Fibroblast of skin of right quadriceps (primary cell): Measurements from ENCODE around the gene RIPOR3.
"Not testable (repeated sequence)": the region's sequence is repeated elsewhere in the genome, so short reads cannot be mapped to it uniquely, and the experiment has no call there.

Experiments used
- DNase-seq: peaks from one replicate; pipeline ENCODE4 v3.0.0-alpha.2; 2013

RIPOR3 gene

DNA sequence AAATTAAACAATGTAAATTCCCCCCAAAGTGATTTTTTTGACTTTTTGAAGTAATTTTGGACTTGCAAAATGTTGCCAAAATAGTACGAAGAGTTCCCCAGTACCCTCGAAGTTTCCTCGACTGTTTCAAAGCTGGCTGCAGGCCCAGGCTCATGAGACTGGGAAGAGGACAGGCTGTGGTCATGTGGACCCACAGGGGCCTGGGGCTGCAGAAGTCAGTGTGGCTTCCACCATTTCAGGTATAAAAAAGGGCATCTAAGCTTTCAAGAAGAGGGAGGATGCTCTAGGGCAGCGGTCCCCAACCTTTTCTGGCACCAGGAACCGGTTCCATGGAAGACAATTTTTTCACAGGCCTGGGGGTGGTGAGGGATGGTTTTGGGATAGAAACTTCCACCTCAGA, 106.1 kb downstream of the RIPOR3 start:
- no peak for DNase-seq

DNA sequence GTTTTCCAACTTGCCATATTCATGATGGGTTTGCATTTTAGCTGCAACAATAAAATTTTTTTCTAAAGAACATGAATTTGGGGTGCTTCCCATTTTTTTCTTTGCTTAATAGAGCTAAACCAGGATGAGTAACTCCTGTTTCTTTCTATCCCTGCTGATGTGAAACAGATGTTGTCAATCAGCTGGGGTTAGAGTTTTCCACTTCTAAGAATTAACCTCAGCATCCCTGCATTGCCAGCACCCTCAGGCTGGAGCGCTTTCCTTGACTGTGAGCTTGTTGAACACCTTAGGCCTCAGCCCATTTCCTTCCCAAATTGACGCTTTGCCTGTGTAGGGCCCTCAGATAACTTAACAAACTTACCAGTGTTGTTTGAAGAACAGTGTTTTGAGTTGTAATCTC, 106.7 kb downstream of the RIPOR3 start:
- no peak for DNase-seq

DNA sequence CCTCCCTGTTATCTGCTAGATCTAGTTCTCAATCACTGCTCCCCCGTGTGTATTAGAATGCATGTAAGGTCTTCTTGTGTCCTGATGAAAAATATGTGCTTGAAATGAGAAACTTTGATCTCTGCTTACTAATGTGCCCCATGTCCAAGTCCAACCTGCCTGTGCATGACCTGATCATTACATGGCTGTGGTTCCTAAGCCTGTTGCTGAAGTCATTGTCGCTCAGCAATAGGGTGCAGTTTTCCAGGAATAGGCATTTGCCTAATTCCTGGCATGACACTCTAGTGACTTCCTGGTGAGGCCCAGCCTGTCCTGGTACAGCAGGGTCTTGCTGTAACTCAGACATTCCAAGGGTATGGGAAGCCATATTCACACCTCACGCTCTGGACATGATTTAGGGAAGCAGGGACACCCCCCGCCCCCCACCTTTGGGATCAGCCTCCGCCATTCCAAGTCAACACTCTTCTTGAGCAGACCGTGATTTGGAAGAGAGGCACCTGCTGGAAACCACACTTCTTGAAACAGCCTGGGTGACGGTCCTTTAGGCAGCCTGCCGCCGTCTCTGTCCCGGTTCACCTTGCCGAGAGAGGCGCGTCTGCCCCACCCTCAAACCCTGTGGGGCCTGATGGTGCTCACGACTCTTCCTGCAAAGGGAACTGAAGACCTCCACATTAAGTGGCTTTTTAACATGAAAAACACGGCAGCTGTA, 107.7 kb downstream of the RIPOR3 start:
- DNase-seq: no peak

DNA sequence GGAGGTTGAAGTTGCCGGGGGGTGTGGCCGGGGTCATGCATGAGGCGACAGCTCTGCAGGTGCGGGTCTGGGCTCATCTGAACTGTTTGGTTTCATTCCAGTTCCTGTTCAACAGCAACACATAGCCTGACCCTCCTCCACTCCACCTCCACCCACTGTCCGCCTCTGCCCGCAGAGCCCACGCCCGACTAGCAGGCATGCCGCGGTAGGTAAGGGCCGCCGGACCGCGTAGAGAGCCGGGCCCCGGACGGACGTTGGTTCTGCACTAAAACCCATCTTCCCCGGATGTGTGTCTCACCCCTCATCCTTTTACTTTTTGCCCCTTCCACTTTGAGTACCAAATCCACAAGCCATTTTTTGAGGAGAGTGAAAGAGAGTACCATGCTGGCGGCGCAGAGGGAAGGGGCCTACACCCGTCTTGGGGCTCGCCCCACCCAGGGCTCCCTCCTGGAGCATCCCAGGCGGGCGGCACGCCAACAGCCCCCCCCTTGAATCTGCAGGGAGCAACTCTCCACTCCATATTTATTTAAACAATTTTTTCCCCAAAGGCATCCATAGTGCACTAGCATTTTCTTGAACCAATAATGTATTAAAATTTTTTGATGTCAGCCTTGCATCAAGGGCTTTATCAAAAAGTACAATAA, 108.6 kb downstream of the RIPOR3 start:
- no peak for DNase-seq

DNA sequence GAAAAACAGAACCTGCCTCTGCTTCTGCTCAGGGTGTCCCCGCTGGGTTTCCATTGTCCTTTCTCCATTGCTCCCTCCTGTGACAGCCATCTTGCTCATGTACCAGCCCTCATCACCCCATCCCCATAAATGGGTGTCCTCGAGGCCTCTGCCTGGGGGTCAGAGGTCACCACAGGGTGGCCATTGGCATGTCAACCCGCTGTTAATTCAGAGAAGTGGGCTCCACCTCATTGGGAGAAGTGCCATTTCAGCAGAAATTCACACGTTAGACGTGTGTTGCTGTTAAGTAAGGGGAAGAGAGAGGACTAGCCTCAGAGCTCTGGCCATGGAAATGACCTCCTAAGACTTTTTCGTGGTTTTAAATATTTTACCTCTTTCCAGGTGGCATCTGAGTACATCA, 109.2 kb downstream of the RIPOR3 start:
- DNase-seq: no peak

DNA sequence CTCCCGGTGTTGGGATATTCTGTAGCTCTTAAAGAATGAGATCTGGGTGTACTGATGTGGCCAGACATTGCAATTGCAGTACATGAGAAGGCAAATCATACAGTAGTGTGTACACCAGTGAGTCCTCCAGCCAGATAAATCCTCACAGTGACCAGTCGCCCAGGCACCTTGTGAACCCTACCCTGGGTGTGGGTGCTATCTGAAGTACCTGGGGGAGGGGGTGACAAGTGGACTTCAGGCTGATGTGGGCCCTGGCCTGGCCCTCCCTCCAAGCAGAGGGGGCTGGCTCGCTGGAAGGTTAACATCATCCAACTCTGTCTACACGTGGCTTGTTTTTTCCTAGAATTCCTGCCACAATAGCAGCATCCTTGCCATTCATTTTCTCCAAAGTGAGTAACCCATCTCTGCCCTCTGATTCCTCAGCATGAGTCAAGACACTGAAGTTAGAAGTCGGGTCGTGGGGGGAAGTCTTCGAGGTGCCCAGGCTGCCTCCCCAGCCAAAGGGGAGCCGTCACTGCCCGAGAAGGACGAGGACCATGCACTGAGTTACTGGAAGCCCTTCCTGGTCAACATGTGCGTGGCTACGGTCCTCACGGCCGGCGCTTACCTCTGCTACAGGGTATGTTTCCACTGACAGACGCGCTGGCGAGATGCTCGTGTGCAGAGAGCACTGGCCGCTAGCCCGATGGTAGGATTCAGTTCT, 110.3 kb downstream of the RIPOR3 start:
- no peak for DNase-seq

DNA sequence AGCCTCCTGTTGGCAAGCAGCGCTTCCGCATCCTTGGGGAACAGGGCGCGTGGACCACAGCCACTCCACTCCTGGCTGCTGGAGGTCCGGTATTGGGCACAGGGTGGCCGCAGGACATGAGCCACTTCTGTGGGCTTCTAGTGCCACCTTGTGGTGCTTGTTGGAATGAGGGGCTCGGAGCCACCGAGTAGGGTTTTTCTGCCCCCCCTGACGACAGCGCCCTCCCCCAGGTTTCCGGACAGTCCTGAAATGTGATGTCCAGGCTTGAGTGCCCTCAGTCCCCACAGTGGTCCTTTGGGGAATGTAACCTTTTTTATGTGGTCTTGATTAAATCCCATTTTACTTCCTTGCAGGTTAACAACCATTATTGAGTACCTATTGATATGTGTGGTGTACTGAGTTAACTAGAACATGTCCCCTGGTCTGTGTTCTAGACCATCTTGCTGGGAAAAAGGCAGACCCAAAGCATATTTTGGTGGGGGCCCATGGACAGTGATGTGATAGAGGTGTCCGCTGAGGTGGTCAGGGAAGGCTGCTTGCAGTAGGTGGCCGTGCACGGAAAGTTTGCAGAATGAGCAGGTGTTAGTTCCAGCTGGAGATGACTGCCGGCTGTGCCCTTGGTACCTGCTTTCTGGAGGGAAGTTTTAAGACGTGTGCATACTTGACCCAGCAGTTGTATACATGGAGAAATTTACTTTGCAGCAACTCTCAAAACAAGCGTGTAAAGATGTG, 111.2 kb downstream of the RIPOR3 start:
- DNase-seq: peak; percentile 42

DNA sequence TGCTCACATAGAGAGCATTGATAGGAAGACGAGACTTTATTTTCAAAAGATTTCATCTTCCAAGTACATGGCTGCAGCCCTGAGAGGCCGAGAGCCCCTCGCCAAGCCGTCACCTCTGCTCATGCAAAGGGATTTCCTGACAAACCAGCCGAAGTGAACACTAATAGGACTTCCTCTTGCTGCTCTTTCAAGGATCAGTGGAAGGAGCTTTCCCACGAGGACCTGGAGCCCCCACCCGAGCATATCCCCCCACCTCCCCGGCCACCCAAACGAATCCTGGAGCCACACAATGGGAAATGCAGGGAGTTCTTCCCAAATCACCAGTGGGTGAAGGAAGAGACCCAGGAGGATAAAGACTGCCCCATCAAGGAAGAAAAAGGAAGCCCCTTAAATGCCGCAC, 111.8 kb downstream of the RIPOR3 start:
- no peak for DNase-seq

DNA sequence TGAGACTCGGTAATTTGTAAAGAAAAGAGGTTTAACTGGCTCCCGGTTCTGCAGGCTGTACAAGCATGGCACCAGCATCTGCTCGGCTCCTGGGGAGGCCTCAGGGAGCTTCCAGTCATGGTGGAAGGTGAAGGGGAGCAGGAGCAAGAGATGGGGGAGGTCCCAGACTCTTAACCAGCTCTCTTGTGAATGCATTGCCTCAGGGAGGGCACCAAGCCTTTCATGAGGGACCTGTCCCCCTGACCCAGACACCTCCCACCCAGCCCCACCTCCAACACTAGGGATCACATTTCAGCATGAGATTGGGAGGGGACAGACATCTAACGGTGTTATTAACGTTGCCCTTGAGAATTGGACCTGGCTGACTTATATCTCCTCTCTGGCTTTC, 112.6 kb downstream of the RIPOR3 start:
- DNase-seq: no peak

DNA sequence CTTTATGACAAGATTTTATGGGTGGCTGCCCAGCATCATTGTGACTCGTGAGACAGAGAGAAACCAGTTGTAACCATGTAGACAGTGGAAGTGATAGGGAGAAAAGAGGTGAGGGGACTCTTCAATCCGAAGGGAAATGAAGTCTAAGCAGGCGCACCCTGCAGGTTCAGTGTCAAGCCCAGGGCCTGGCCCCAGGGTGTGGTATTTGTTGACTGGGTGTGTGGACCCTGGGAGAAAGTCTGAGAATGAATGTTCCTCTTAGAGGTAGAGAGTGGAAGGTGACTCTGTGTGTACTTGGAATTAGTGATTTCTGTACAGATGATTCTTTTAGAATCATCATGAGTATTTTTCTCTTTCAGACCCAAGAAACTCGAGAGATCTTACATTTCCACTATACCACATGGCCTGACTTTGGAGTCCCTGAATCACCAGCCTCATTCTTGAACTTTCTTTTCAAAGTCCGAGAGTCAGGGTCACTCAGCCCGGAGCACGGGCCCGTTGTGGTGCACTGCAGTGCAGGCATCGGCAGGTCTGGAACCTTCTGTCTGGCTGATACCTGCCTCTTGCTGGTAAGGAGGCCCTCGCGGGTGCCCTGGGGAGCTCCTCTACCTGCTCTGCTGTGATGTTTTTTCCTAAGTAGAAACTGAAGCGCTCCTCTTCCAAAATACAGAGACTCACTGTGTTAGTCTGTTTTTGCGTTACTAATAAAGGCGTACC, 113.1 kb downstream of the RIPOR3 start:
- DNase-seq: no peak

DNA sequence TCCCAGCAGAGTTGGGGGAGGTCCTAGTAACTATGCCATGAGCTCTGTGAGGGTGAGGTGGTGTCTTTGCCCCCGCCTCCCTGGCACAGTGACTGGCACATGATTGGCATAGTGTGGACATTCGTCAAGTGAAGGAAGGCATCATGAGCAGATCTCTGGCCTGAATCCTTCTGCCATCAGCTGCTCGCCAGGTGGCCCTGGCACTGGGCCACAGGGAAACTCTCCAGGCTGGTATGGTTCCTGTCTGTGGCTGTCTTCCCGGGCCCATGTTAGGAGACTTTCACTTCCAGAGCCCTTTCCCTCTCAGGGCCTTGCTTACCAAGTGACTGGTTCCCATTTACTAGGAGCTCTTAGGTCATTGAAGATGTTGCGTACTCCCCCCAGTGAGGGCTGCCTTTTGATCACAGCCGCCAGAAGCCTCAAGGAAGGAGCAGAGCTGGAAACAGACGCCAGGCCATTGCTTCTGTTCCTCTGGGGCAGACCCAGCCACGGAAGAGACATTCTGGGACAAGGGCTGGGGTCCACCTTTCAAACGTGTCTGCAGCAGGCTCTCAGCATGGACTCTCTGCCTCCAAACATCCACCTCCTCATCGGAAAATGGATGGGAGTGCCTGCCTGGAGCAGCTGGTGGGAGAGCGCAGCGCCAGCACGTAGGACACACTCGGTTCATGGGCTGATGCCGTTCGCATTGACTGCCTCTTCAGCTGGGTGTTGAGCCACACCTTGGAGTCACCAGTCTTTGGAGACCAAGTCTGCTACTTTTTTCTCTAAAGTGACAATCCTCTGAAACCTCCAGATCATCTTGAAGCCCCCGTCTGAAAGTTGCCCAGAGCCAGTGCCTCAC, 113.9 kb downstream of the RIPOR3 start:
- DNase-seq: no peak

DNA sequence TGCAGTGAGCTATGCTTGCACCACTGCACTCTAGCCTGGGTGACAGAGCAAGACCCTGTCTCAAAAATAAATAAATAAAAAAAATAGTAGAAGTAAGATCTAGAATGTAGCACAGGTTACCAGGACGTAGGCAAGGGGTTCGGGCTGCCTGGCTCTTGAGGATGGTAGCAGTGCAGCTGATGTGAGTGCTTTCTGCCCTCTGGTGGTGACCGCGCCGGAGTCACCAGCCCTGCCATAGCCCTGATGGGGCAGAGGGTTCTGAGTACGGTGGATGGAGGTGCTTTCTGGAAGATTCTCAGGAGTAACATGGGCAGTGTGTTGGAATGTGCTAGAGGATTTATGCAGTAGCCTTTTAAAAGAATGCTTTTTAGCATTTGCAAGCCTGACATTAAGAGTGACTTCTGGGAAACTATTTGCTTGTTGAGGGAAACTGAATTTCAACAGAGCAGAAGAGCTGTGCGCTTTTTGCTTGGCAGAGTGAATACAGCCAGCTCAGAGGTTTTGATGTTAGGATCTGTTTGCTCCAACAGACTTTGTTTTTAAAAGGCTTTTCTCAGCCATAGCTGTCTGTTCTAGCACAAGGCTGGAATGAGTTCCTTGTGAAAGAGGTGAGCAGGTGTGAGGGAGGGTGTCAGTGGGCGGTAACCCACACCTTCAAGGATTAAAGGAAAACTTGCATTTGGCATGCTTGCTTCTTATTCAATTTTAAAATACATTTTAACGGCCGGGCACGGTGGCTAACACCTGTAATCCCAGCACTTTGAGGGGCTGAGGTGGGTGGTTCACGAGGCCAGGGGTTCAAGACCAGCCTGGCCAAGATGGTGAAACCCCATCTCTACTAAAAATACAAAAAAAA, 115.2 kb downstream of the RIPOR3 start:
- DNase-seq: peak; percentile 50

DNA sequence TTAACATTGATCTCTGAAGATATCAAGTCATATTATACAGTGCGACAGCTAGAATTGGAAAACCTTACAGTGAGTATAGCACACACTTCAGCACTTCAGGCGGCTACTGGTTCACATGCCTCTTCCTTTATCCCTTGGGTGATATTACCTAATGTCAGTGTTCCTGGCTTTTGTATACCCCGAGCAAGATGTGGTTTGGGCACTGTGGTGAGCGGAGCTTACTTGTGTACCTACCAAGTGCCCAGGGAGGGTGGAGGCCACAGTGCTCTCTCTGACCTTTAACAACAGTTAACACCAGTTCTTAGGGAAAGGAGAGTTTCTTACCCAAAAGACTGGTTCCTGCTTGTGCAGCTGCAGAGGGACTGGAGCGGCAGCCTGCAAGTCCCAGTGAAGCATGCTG, 116.8 kb downstream of the RIPOR3 start:
- no peak for DNase-seq

DNA sequence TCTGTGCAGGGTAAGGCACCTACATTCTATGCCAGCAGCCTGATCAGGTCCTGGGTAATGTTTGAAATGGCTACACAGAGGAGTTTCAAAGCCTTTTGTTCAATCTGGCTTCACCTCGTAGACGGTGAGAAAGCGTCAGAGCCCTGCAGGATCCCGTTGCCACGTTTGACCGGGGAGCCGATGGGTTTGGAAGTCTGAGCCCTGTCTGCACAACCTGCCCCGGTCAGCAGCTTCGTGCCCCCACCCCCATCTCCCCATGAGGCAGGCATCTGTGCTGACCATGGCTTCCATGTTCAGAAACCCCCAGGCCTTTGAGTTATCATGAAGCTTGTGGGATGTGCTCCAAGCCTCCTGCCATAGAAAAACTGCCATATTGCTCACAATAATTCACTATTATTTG, 117.2 kb downstream of the RIPOR3 start:
- DNase-seq: no peak

DNA sequence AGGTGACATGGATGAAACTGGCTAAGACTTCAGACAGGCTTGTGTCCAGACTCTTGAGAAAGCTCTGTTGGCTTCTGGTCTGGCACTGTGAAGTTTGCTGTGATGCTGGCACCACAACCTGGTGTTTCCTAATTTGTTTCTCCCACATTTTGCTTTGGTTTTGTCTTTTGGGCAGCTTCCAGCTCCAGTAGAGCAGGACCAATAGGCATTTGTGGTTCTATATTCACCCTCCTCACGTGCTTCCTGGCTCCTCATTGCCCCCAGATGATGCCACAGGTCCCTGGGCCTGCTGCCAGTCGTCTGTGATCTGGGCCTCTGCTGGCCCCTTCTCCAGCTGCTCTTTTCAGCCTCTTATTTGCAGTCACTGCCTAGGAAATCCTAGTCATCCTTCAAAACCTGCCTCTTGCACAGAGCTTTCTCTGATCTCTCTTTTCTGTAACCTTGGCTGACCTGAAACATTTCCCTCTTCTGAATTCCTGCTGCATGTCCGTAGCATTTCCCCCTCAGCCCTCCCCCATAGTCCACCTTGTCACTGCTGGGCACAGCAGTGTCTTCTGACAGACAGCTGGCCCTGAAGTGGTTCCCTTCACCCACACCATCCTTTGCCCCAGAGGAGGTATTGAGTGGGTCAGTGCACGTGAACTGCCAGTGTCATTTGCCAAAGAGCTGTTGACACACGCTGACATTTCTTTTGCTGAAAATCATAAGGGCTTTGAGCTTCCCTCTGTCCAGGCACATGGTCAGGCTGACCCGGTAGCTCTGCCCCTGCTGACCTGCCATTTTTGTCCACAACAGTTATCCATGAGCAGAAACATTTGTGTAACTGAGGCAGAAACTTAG, 118.2 kb downstream of the RIPOR3 start:
- peak; percentile 65 for DNase-seq

DNA sequence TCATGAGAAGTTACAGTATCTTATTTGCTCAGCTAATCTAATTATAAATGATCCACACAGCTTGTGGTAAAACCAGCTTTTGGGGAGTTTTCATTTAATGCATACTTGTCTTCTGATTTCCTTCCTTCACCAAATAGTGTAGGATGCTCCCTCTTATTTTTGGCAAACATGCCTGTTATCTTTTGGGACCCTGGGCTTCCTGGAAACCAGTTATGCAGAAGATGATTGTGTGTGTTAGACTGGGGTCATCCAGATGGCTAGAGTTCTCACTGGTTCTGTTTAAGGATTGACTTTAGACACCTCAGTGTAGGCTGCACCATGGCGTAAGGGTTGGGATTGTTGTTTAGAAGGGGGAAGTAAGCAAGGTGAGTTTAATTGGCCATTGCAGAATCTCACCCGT, 119.9 kb downstream of the RIPOR3 start:
- DNase-seq: no peak

DNA sequence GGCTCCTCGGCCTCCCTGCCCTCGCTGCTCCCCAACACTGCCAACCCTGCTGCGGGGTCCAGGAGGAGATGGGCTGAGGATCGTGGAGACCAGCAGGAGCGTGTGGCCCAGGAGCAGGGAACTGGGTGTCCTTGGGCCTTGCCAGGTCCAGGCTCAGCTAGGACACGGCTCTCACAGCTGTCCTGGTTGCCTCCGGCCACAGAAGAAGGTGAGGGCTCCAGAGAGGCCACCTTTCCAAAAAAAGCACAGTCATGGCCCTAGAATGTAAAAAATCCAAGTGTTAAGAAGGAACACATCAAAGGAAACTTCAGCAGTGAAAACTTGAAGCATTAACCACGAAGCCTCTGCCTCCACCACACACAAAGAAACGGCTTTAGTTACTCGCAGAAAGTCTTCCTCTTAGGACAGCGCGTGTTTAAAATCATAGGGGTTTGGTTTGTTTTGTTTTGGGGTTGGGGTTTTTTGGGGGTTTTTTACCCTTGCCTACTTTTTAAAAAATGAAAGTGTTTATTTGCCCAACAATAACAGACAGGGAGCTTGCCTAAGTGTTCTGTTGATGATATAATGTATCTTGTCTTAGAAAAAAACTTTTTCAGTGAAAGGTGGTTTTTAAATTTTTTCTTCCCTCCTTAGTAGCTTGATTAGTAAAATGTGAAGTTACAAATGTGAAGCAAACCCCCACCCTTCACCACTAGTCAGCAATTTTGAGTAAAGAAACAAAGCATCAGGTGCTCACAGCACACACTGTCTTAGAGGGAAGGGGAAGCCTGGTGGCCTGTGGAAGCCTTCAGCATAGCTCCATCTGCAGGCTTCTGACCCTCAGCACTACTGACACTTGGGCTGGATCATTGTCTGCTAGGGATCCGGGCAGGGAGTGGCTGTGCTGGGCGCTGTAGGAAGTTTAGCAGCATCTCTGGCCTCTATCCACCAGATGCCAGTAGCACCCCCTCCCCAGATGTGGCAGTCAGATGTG, 121.2 kb downstream of the RIPOR3 start:
- DNase-seq: no peak

DNA sequence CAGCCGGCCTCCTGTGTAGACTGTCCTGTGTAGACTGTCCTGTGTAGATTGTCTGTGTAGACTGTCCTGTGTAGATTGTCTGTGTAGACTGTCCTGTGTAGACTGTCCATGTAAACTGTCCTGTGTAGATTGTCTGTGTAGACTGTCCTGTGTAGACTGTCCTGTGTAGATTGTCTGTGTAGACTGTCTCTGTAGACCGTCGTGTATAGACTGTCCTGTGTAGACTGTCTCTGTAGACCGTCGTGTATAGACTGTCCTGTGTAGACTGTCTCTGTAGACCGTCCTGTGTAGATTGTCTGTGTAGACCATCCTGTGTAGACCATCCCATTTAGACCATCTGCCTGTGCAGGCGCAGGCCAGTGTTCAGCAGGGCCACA, 121.9 kb downstream of the RIPOR3 start:
- DNase-seq: not testable (repeated sequence)

DNA sequence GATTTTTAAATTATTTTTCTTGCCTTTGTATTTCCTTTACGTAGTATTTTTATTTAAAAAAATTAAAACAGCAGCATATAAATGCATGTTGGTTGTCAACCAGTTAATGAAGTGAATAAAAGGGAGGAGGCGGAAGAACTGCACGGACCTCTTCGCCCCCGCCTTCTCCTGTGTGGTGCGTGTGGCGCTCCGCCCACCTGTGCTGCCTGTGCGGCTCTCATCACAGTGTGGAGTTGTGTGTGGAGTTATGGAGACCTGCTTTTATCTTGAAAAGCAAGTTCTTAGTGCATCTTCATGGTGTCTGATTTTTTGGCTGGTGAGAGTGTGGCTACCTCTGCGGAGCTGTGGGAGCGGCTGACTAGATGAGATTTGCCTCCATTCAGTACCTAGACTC, 122.8 kb downstream of the RIPOR3 start:
- no peak for DNase-seq
